ENCODE measurements around the gene GPER1.
A peak's percentile ranks its signal among the peaks of the same experiment; 100 is the strongest.
"Not testable (repeated sequence)": the region's sequence is repeated elsewhere in the genome, so short reads cannot be mapped to it uniquely, and the experiment has no call there.

GPER1 gene

DNA sequence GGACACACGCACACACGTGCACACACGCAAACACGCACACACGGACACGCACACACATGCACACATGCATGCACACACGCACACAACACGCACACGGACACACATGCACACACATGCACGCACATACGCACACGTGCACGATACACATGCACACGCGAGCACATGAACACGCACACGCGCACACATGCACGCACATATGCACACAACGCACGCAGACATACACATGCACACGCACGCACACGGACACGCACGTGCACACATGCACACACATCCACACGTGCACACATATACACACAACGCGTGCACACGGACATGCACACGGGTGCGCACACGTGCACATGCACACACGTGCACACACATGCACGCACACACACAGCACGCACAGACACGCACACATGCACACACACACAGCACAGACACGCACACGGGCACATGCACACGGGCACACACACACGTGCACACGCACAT lies 17.3 kb upstream of the GPER1 start:
- no peak for DNase-seq

DNA sequence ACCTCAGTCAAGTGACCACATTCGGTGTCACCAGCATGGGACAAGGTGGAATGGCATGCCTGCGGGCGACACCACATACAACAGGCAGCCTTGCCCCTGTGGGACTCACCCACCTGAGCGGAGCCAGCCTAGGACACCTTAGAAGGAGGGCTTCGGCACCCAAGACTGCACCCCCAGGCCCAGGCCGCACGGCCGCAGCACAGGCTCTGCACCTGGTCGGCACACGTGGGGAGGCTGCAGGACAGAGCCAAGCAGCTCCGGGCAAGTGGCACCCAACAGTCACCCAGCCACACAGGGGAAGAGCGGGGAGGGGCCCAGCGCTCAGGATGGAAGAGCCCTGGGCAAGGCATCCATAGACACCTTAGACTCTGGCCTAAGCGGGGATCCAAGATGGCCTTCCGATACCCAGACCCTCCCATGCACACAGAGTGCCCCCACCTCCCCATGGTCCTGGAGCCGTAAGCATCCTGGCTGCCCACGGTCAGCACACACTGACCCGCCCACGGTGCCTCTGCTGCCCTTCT lies 16.1 kb upstream of the GPER1 start:
- DNase-seq = no peak

DNA sequence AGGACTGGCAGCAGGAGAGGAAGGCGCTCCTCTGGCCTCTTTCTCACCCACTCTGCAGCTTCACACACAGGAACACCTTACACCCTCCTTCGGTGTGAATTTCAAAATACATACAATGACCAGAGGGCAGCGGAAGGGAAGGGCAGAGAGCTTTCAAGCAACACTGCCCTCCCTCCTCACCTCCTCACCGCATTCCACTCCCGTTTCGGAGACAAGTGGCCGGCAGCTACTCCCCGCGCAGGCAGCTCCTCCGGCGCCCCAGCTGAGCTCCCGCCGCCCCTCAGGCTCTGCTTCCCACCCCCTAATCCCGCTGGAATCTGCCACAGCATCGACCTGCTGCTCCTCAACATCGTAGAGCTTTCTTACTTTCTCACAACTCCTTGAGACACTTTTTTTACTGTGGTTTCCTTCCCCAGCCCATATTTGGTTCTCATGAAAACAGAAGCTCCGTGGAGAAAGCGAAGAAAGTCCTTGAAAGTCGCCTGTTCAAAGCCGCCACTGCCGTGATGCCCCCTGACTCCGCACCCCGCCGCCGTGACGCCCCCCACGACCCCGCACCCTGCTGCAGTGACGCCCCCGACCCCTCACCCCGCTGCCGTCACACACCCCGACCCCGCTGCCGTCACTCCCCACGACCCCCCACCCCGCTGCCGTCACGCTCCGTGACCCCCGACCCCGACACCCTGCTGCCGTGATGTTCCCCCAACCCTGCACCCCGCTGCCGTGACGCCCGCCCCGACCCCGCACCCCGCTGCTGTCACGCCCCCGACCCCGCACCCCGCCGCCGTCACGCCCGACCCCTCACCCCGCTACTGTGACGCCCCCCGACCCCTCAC lies 14.6 kb upstream of the GPER1 start:
- no peak for DNase-seq

DNA sequence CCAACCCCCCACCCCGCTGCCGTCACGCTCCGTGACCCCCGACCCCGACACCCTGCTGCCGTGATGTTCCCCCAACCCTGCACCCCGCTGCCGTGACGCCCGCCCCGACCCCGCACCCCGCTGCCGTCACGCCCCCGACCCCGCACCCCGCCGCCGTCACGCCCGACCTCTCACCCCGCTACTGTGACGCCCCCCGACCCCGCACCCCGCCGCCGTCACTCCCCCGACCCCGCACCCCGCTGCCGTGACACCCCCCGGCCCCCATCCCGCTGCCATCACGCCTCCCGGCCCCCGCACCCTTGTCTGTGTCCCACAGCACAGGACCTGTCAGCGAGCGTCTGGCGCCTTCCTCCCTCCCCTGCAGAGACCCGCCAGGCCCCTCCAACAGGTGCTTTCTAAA lies 13.9 kb upstream of the GPER1 start:
- DNase-seq = not testable (repeated sequence)

DNA sequence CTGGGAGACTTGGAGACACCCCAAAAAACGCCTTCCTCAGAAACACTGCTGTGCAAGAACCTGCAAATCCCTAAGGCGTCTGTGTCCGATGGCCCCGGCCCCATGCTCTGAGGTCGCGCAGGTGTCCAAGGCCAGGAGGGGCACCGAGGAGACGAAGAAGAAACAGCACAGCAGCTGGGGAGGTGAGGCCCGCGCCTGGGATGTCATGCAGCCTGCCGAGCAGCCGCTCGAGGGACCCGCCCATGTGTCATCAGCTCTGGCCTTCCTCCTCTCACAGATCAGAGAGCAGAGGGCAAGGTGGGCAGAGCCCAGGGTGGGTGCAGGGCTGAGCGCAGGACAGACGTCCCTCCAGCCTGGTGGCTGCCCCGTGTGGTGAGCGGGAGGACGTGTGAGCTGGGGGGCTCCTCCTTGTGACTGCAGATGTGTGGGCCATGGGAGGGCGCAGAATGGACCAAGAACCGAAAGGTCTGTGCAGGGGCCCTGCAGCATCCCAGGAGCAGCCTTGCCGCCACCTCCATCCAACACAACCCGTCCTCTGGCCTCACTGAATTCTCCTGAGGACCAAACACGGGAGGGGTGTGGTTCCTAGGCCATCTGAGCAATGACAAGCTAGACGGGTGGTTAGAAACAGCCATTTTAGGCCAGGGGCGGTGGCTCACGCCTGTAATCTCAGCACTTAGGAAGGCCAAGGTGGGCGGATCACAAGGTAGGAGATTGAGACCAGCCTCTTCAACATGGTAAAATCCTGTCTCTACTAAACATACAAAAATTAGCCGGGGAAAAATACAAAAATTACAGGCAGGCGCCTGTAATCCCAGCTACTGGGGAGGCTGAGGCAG lies 13.1 kb upstream of the GPER1 start:
- no peak for DNase-seq

DNA sequence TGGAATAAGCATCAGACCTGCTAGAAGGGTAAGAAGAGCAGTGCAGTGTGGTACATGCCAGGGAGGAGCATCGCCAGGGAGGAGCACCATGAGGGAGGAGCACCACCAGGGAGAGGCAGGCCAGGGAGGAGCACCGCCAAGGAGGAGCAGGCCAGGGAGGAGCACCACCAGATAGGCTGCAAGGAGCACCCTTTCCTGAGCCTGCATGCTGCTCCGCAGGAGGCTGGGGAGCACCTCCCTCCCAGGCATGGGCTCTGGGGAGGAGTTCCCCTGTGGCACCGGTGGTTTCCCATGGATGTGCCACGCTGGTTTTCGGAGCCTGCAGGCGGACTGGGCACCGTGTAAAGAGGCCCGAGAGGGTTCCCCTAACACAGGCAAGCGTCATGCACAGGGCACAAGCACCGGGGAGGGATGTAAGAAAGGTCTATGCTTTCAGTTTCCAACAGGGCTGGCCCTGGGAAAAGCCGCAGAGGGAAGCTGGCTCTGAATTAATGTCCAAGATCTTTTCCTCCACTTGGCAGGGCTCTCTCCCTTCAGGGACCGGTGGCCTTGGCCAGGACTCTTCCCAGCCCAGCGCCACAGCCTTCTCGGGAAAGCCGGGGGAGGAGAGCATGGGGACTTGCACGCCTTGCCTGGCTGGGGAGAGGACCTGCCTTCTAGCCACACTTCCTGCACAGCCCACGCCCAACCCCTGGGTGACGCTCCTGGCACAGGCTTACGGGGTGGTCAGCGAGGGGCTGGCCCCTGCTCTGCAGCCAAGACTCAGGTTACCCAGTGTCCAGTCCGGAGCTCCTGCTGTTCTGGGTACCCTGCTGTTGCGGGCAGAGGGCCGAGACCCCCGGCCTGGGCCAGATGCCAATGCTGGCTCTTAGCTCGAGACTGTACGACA lies 11.5 kb upstream of the GPER1 start:
- no peak for DNase-seq

DNA sequence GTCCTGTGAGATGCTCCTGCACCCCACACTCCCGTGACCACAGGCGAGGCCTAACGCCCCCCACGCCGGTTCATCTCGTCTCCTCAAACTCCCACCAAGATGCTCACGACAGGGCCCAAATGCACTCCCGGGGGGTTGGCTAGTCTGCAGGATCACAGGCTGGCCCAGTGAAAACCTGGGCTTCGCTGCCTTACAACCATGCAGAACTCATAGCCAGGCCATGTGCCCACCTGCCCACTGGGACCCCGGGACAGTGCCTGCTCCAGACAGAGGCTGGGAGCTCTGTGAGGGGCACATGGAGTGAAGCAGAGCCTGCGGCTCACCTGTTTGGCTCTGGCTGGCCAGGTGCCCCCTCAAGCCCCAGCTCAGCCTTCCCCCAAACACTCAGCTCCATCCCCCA lies 9.4 kb upstream of the GPER1 start:
- DNase-seq = no peak

DNA sequence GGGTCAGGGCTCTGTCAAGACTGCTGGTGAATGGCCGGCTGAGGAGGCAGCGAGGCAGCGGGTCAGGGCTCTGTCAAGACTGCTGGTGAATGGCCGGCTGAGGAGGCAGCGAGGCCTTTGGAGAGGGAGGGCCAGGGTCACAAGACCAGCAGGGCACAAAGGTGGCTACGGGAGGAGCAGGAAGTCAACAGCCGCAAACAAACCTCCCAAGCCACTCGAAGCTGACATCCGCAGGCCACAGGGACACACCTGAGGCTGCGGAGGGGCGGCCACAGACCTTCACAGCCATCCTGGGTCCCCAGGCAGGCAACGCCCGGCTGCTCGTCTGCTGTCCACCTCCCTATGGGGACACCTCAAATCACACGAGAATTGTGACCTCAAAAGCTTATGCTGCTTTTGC lies 8.9 kb upstream of the GPER1 start:
- DNase-seq = no peak

DNA sequence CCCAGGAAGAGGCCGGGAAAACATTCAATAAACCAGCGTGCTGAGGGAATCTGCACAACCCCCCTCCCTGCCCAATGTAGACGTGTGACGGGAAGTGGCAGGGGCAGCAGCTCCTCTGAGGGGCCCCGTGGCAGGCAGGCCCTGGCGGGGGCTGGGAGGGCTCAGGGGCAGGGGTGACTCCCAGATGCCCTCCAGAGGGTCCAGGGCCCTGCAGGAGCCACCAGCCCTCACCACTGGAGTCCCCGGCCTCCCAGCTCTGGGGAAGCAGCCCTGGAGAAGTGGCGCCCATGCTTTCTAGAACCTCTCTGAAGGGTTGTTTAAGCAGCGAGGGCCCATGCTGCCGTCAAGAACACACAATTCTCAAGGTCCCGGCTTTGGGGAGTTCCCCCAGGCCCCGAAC lies 8.4 kb upstream of the GPER1 start:
- no peak for DNase-seq

DNA sequence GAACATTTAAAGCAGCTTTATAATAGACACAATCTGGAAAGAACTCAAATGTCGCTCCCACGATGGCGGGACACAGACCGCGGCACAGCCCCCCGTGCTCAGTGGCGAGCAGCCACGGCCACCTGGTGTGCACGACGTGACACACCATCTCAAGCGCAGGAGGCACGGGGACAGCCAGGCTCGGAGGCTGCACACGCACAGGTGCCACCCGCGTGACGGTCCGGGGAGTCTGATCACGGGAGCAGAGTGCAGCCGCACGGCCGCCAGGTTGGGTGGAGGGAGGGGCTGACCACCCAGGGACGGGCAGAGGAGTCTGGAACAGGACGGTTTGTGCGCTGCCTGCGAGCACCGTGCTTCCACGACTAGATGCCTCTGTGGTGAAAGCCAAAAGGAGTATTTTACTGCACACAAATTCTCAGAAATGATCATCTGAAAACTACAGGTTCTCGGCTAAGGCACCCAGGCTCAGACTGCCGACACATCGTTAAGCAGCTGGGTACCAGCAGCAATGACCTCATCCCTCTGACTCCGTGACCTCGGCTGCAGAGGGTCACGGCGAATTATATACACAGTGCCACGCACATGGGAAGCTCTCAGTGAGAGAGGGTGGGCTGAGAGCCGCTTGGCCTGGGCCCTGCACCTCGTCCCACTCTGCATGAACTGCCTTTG lies 7.5 kb upstream of the GPER1 start:
- no peak for DNase-seq

DNA sequence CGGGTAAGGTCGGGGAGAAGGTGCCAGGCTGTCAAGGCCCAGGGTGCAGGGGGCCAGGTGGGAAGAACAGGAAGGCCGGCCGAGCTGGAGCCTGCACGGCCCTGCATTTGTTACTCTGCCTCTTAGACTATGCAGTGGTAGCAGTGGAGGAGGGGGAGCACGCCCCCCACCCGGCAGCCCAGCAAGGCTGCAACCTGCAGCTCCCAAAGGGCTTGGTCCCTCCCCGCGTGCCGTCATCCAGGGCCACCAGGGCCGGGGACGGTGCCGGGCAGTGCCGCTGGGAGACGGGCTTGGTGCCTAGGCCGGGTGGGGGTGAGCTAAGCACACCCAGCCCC lies 7.0 kb upstream of the GPER1 start:
- DNase-seq = no peak

DNA sequence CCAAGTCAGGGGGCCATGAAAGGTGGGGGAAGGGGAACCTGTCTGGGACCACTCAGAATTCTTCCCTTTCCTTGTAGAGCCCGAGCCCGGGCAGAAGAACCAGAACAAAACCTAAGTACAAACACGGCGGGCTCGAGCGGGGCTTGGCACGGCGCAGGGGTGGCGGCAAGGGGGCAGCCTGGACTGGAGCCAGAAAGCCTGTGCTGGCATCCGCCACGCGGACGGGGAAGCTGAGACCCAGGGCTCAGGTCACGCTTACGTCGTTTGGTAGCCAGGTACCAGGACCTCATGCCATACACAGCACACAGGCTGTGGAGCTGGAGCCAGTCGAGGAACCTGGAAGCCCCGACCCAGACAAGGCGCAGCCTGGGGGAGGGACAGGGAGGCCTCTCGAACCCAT lies 6.6 kb upstream of the GPER1 start:
- no peak for DNase-seq

DNA sequence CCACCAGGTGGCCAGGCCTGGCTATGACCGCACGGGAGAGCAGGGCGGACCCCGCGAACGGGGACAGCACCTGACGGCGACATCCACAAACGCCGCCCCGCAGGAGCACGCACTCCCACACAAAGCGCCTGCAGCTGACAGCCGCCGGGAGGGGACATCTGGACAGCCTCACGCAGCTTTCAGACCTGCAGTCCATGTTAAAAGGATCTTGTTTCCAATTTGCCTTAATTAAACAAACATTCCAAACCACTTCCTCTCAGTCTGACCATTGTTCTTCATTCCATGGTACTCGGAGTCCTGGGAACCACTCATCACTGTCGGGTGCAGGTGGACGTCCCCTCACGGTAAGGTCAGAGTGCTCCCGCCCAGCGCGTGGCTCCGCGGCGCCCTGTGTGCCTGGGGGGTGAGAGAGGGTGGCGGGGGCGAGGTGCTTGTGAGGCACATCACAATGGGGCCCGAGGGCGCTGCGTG lies 5.9 kb upstream of the GPER1 start:
- DNase-seq = no peak

DNA sequence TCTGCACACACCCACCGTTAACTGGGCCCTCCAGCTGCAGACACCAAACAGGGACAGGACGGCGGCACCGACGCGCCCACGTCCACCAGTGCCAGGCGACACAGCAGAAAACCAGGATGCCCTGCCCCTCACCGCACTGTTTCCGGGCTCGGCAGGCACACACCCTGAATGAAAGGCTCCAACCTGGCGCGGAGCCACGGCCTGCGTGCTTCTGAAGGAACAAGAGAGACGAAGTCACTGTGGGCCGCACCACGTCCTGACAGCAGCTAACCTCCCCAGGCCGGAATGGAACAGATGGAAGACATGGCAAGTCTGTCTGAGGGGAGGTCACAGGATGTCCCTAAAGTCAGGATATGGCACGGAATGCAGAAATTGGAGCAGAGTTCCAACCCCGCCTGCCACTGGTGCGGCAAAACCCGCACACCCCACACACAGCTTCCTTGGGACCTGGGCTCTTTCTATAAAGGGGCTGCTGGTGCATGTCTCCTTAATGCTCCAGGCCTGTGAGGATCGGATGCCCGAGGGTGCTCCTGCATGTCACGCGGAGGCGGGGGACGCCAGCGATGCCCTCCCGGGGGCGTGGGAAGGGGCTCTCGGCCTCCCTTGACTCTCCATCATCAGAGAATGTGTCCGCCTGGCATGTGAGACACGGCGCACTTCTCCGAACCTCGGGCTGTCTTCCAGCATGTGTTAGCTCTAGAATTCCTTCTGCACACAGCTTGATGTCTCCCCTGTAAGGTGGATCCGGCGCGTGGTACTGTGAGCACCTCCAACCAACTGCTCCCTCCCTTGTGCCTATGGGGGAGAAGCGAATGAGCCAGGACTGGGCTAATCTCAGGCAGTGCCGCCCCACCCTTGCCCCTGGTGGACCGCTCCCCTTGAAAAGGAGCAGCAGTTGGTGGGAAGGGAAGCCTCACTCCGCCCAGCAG lies 3.9 kb upstream of the GPER1 start:
- DNase-seq = no peak

DNA sequence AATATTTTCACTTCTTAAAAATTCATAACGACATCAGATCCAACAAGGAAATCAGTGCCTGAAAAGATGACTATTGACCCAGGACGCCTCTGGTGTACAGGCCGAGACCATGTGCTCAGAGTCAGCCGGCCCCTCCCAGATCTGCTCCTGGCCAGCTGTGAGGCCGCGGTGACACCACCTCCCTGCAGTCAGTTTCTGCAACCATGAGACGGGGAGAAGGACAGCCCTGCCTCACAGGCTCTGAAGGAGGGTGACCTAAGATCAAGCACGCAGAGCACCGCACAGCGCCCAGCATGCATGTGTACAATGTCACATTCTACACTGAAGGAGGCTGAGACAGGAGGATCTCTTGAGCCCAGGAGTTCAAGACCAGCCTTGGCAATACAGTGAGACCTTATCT lies 2.6 kb upstream of the GPER1 start:
- no peak for DNase-seq

DNA sequence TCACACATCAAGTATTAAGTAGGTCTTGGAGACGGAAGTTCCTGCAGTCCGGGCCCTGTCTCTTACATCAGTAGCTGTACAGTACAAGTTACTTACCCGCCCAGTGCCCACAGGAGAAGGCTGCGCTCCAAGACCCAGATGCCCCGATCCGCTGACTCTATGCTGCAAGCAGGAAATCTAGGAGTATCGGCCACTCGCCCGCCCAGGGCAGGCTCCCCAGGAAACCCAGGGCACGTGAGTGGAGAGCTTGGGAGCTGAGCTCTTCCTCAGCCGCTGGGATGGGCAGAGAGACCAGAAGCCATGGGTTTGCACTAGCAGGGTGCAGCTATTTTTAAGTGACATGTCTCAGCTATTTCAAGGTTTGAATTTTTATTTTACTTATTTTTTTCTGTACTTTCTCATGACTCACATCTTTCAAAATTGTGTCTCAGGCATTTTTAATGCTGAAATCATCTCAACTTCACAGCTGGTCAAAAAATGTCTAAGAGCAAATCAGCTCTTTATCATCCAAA lies 1.9 kb upstream of the GPER1 start:
- DNase-seq = no peak

DNA sequence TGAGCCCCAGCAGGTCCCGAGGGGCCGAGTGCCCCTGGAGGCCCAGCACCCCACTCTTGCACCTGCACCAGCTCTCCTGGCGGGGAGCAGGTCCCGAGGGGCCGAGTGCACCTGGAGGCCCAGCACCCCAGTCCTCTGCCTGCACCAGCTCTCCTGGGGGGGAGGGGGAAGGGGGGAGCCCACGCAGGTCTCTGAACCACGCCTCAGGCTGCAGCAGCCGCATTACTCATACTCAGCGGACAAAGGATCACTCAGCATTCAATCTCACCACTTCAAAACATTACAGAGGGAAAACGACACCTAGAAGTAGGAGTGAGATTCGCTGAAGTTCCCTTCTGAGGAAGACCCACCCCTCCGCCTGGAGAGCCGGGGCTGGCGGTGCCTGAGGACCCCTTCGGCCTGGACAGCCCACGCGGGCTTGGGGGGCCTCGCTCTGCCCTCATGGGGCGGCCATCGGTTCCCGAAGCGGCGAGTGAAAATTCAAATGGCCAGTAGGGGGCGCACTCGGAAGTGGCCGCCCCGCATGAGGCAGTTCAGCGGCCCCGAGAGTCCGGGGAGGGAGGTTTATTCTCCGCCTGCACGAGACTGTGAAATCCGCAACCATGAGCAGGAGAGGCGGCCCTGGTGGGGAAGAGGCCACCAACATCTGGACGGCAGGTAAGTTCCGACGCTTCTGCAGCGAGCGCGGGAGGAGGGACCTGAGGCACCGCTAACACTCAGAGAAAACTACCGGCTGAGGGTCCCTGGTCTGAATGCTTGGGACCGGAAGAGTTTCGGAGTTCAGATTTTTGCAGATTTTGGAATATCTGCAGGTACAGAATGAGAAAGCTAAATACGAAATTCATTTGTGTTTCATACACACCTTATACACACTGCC lies 1.1 kb upstream of the GPER1 start:
- peak; percentile 70 for DNase-seq

DNA sequence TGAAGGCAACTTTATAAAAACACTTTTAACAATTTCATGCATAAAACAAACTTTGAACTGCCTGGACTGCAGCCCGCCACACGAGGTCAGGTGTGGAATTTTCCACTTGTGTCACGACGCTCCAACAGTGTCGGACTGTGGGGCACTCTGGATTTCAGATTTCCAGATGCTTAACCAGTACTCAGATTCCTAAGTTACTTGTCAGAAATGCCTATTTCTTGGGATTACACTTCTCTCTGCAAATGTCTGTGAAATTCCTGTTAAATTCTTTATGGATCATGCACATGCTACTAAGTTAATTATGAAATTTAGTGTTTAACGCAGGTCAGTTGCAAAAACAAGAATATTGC lies 473 bp upstream of the GPER1 start:
- no peak for DNase-seq

DNA sequence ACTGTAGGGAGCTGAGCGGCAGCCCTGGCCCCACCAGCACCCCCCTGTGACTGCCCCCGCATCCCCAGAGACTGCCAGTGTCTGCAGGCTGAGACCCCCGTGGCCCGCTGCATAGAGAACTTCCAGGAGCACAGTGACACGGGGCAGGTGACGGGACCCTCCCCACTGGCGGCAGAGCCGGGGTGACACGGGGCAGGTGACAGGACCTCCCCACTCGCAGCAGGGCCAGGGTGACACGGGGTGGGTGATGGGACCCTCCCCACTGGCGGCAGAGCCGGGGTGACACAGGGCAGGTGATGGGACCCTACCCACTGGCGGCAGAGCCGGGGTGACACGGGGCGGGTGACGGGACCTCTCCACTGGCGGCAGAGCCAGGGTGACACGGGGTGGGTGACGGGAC lies 2.3 kb downstream of the GPER1 start:
- DNase-seq = no peak

Measured in CD4-positive, alpha-beta T cell treated with Interleukin-10 for 1 hour (primary cell).